ENCODE results near the gene ABT1.

The ABT1 gene

GRCh38 chr6:26607434-26608230, 10.9 kb downstream of the ABT1 start:
- DNase-seq (ENCODE audit: low spot score), result peak; percentile 71

- no peak for DNase-seq (ENCODE audit: low spot score)
Observed at GRCh38 chr6:26609463-26609862, 12.7 kb downstream of the ABT1 start.

- no peak for DNase-seq (ENCODE audit: low spot score)
Observed at GRCh38 chr6:26611599-26611998, 14.8 kb downstream of the ABT1 start.

GRCh38 chr6:26613201-26613600, 16.4 kb downstream of the ABT1 start:
- DNase-seq (ENCODE audit: low spot score), result no peak

- DNase-seq (ENCODE audit: low spot score), result no peak
Observed at GRCh38 chr6:26613689-26614683, 17.2 kb downstream of the ABT1 start.

- DNase-seq (ENCODE audit: low spot score), result no peak
Observed at GRCh38 chr6:26623339-26623859, 26.6 kb downstream of the ABT1 start.

- no peak for DNase-seq (ENCODE audit: low spot score)
Observed at GRCh38 chr6:26624557-26624956, 27.8 kb downstream of the ABT1 start.

- DNase-seq (ENCODE audit: low spot score), result no peak
Observed at GRCh38 chr6:26627843-26628242, 31.1 kb downstream of the ABT1 start.

- no peak for DNase-seq (ENCODE audit: low spot score)
Observed at GRCh38 chr6:26629359-26629758, 32.6 kb downstream of the ABT1 start.

- DNase-seq (ENCODE audit: low spot score), result no peak
Observed at GRCh38 chr6:26640806-26641205, 44.1 kb downstream of the ABT1 start.

GRCh38 chr6:26646074-26646473, 49.3 kb downstream of the ABT1 start:
- no peak for DNase-seq (ENCODE audit: low spot score)
